ENCODE measurements around the gene NEK7. TPM values are rescaled to one million over a fixed set of nuclear protein-coding genes. Genes with fewer than 3 reads are reported as not detected.
"Not testable (repeated sequence)": the region's sequence is repeated elsewhere in the genome, so short reads cannot be mapped to it uniquely, and the experiment has no call there.

The NEK7 gene
- total and polyA plus RNA-seq, 4 experiments from 2014 or later, result 53.5 to 63.8 (median 57.2) TPM

- no peaks in the 10 kb centered on the region for H3K27me3 ChIP-seq (ENCODE audit: insufficient read depth, low read length)
- peak overlapping the region in 7 of 8 donors; percentile 11 to 75 (median 49) for H3K4me3 Mint-ChIP-seq
- H3K27ac ChIP-seq (ENCODE audit: low read depth, low read length), result no peak overlapping the region
- H3K27ac Mint-ChIP-seq, result peak overlapping the region; percentile 49 to 93 (median 76)
- peaks cover 92% of the 10 kb centered on the region for H3K4me1 ChIP-seq (ENCODE audit: insufficient read depth, low read length)
- H3K27me3 Mint-ChIP-seq, result no peaks in the 10 kb centered on the region
- H3K36me3 Mint-ChIP-seq, result no peaks in the 10 kb centered on the region
- CTCF ChIA-PET (ENCODE audit: partially characterized antibody), result interaction anchor here (1.0 to 1.5 kb wide), 5 partner anchors 11 to 279 kb away, joined by 3 to 5 read pairs (median 4); partner anchors contain the start of gene NEK7
- DNase-seq, result no peak
- H3K4me3 ChIP-seq (ENCODE audit: low read length in 2 of 2), result no peak overlapping the region
- POLR2A ChIA-PET (ENCODE audit: partially characterized antibody), result interaction anchor here (0.7 to 4.1 kb wide), 7 partner anchors 12 to 559 kb away, joined by 3 to 47 read pairs (median 9); partner anchors contain the start of gene NEK7
- H3K4me1 Mint-ChIP-seq, result peaks cover 51 to 83% (median 73%) of the 10 kb centered on the region in 4 donors
- intact Hi-C loops (cut with micrococcal nuclease), result loop anchor here (2.0 kb wide), 1 partner anchor 13 kb away; no protein-coding TSS in a partner anchor
- H3K9me3 ChIP-seq (ENCODE audit: control insufficient read depth in 1 of 2, low read length in 2 of 2), result no peaks in the 10 kb centered on the region
- no peaks in the 10 kb centered on the region for H3K9me3 Mint-ChIP-seq
- H3K36me3 ChIP-seq (ENCODE audit: insufficient read depth, low read length), result no peaks in the 10 kb centered on the region
Measured at GRCh38 chr1:198185759-198186158, 29.0 kb downstream of the NEK7 start.

GRCh38 chr1:198186916-198187580 is 30.2 kb downstream of the NEK7 start:
- no peaks in the 10 kb centered on the region for H3K9me3 ChIP-seq (ENCODE audit: control insufficient read depth in 1 of 2, low read length in 2 of 2)
- no peak for DNase-seq
- intact Hi-C loops (cut with micrococcal nuclease), result loop anchor here (2.0 kb wide), 1 partner anchor 14 kb away; no protein-coding TSS in a partner anchor
- no peaks in the 10 kb centered on the region for H3K36me3 Mint-ChIP-seq
- peaks cover 48 to 84% (median 73%) of the 10 kb centered on the region in 4 donors for H3K4me1 Mint-ChIP-seq
- H3K27me3 ChIP-seq (ENCODE audit: insufficient read depth, low read length), result no peaks in the 10 kb centered on the region
- peak overlapping the region in 6 of 8 donors; percentile 17 to 84 (median 62) for H3K4me3 Mint-ChIP-seq
- H3K9me3 Mint-ChIP-seq, result no peaks in the 10 kb centered on the region
- H3K4me3 ChIP-seq (ENCODE audit: low read length in 2 of 2), result peak overlapping the region; percentile 3 to 26
- no peaks in the 10 kb centered on the region for H3K36me3 ChIP-seq (ENCODE audit: insufficient read depth, low read length)
- no peaks in the 10 kb centered on the region for H3K27me3 Mint-ChIP-seq
- H3K27ac ChIP-seq (ENCODE audit: low read depth, low read length), result peak overlapping the region; percentile 57
- peaks cover 94% of the 10 kb centered on the region for H3K4me1 ChIP-seq (ENCODE audit: insufficient read depth, low read length)
- peak overlapping the region; percentile 76 to 93 (median 88) for H3K27ac Mint-ChIP-seq
- ChIA-PET CTCF (ENCODE audit: partially characterized antibody) (interaction anchor here (1.0 to 1.3 kb wide), 2 partner anchors 12 to 15 kb away, joined by 3 to 4 read pairs; no protein-coding TSS in a partner anchor), POLR2A (ENCODE audit: partially characterized antibody) (interaction anchor here (1.3 to 4.1 kb wide), 7 partner anchors 8 to 30 kb away, joined by 3 to 47 read pairs (median 10); partner anchors contain the start of gene NEK7)

- DNase-seq, result peak; percentile 57 to 74 (median 68)
- peaks cover 54 to 84% (median 74%) of the 10 kb centered on the region in 4 donors for H3K4me1 Mint-ChIP-seq
- no peaks in the 10 kb centered on the region for H3K27me3 Mint-ChIP-seq
- no peaks in the 10 kb centered on the region for H3K9me3 Mint-ChIP-seq
- peaks cover 94% of the 10 kb centered on the region for H3K4me1 ChIP-seq (ENCODE audit: insufficient read depth, low read length)
- H3K27me3 ChIP-seq (ENCODE audit: insufficient read depth, low read length), result no peaks in the 10 kb centered on the region
- peak overlapping the region; percentile 76 to 93 (median 88) for H3K27ac Mint-ChIP-seq
- H3K4me3 Mint-ChIP-seq, result peak overlapping the region; percentile 7 to 84 (median 67)
- H3K9me3 ChIP-seq (ENCODE audit: control insufficient read depth in 1 of 2, low read length in 2 of 2), result no peaks in the 10 kb centered on the region
- H3K27ac ChIP-seq (ENCODE audit: low read depth, low read length), result peak overlapping the region; percentile 57
- H3K36me3 Mint-ChIP-seq, result no peaks in the 10 kb centered on the region
- intact Hi-C loops (cut with micrococcal nuclease), result loop anchor here (1.0 to 2.0 kb wide), 3 partner anchors 10 to 32 kb away; partner anchors contain the start of gene NEK7
- CTCF ChIA-PET (ENCODE audit: partially characterized antibody), result interaction anchor here (0.9 to 1.1 kb wide), 2 partner anchors 11 to 20 kb away, joined by 4 to 6 read pairs; no protein-coding TSS in a partner anchor
- no peaks in the 10 kb centered on the region for H3K36me3 ChIP-seq (ENCODE audit: insufficient read depth, low read length)
- peak overlapping the region in 1 of 2 donors; percentile 26 for H3K4me3 ChIP-seq (ENCODE audit: low read length in 2 of 2)
- POLR2A ChIA-PET (ENCODE audit: partially characterized antibody), result interaction anchor here (0.6 to 4.1 kb wide), 10 partner anchors 9 to 86 kb away, joined by 3 to 47 read pairs (median 8); partner anchors contain the start of gene NEK7
Measured at GRCh38 chr1:198187973-198188588, 31.3 kb downstream of the NEK7 start.

- no peaks in the 10 kb centered on the region for H3K36me3 ChIP-seq (ENCODE audit: insufficient read depth, low read length)
- peaks cover 91% of the 10 kb centered on the region for H3K4me1 ChIP-seq (ENCODE audit: insufficient read depth, low read length)
- intact Hi-C loops (cut with micrococcal nuclease), result no loop called here
- H3K4me3 ChIP-seq (ENCODE audit: low read length in 2 of 2), result no peak overlapping the region
- Mint-ChIP-seq H3K27me3 (no peaks in the 10 kb centered on the region), H3K36me3 (no peaks in the 10 kb centered on the region), H3K27ac (peak overlapping the region; percentile 59 to 91 (median 87)), H3K4me3 (peak overlapping the region in 7 of 8 donors; percentile 5 to 69 (median 21)), H3K4me1 (peaks cover 63 to 87% (median 77%) of the 10 kb centered on the region in 4 donors), H3K9me3 (no peaks in the 10 kb centered on the region)
- DNase-seq, result no peak
- no peaks in the 10 kb centered on the region for H3K9me3 ChIP-seq (ENCODE audit: control insufficient read depth in 1 of 2, low read length in 2 of 2)
- CTCF ChIA-PET (ENCODE audit: partially characterized antibody), result no interaction called here
- no peaks in the 10 kb centered on the region for H3K27me3 ChIP-seq (ENCODE audit: insufficient read depth, low read length)
- H3K27ac ChIP-seq (ENCODE audit: low read depth, low read length), result peak overlapping the region; percentile 13
- POLR2A ChIA-PET (ENCODE audit: partially characterized antibody), result interaction anchor here (1.6 to 3.5 kb wide), 2 partner anchors 24 to 34 kb away, joined by 3 to 22 read pairs; partner anchors contain the start of gene NEK7
Measured at GRCh38 chr1:198191117-198191516, 34.3 kb downstream of the NEK7 start.

GRCh38 chr1:198193871-198194270 is 37.1 kb downstream of the NEK7 start:
- Mint-ChIP-seq H3K4me1 (peaks cover 55 to 86% (median 72%) of the 10 kb centered on the region in 4 donors), H3K4me3 (peak overlapping the region in 5 of 8 donors; percentile 12 to 58 (median 37)), H3K27ac (peak overlapping the region in 6 of 7 donors; percentile 30 to 91 (median 76))
- H3K9me3 ChIP-seq (ENCODE audit: control insufficient read depth in 1 of 2, low read length in 2 of 2); H3K36me3 Mint-ChIP-seq; H3K9me3 Mint-ChIP-seq; H3K27ac ChIP-seq (ENCODE audit: low read depth, low read length); H3K27me3 ChIP-seq (ENCODE audit: insufficient read depth, low read length); H3K36me3 ChIP-seq (ENCODE audit: insufficient read depth, low read length); DNase-seq; H3K4me3 ChIP-seq (ENCODE audit: low read length in 2 of 2); H3K27me3 Mint-ChIP-seq; intact Hi-C loops (cut with micrococcal nuclease): not testable (repeated sequence)
- POLR2A ChIA-PET (ENCODE audit: partially characterized antibody), result interaction anchor here (1.0 to 3.5 kb wide), 2 partner anchors 19 to 36 kb away, joined by 3 to 22 read pairs; partner anchors contain the start of gene NEK7
- CTCF ChIA-PET (ENCODE audit: partially characterized antibody), result interaction anchor here (1.1 to 1.5 kb wide), 2 partner anchors 11 to 28 kb away, joined by 3 to 4 read pairs; no protein-coding TSS in a partner anchor
- H3K4me1 ChIP-seq (ENCODE audit: insufficient read depth, low read length), result peaks cover 79% of the 10 kb centered on the region

GRCh38 chr1:198196630-198197029 is 39.8 kb downstream of the NEK7 start:
- Histone ChIP-seq H3K36me3 (ENCODE audit: insufficient read depth, low read length) (no peaks in the 10 kb centered on the region), H3K27ac (ENCODE audit: low read depth, low read length) (no peak overlapping the region), H3K4me1 (ENCODE audit: insufficient read depth, low read length) (peaks cover 74% of the 10 kb centered on the region), H3K4me3 (ENCODE audit: low read length in 2 of 2) (no peak overlapping the region), H3K27me3 (ENCODE audit: insufficient read depth, low read length) (no peaks in the 10 kb centered on the region), H3K9me3 (ENCODE audit: control insufficient read depth in 1 of 2, low read length in 2 of 2) (no peaks in the 10 kb centered on the region)
- no peaks in the 10 kb centered on the region for H3K9me3 Mint-ChIP-seq
- peak overlapping the region in 4 of 7 donors; percentile 42 to 89 (median 61) for H3K27ac Mint-ChIP-seq
- no peak overlapping the region for H3K4me3 Mint-ChIP-seq
- H3K27me3 Mint-ChIP-seq, result no peaks in the 10 kb centered on the region
- CTCF ChIA-PET (ENCODE audit: partially characterized antibody), result interaction anchor here (1.1 kb wide), 1 partner anchor 29 kb away, joined by 3 read pairs; no protein-coding TSS in a partner anchor
- DNase-seq, result no peak
- intact Hi-C loops (cut with micrococcal nuclease), result no loop called here
- POLR2A ChIA-PET (ENCODE audit: partially characterized antibody), result interaction anchor here (0.9 to 2.5 kb wide), 2 partner anchors 8 to 40 kb away, joined by 3 to 7 read pairs; partner anchors contain the start of gene NEK7
- no peaks in the 10 kb centered on the region for H3K36me3 Mint-ChIP-seq
- H3K4me1 Mint-ChIP-seq, result peaks cover 50 to 84% (median 70%) of the 10 kb centered on the region in 4 donors
